Right atrium auricular region (tissue), 2 donors: ENCODE data around the gene CLDN2. TPM values are rescaled to one million over a fixed set of nuclear protein-coding genes. Genes with fewer than 3 reads are reported as not detected.
"Not testable (repeated sequence)": the region's sequence is repeated elsewhere in the genome, so short reads cannot be mapped to it uniquely, and the experiment has no call there.

Experiments
- DNase-seq: peaks from one replicate; pipeline ENCODE4 v3.0.0-alpha.2; 2019; ENCODE audit warnings: low spot score
- H3K27ac ChIP-seq, 2 donors: fragments of 200-600 bp; sonication (generic); 1 replicate in 1 of 2; 2 replicates in 1 of 2; pipeline ENCODE4 v1.5.1; 2016 to 2019
- H3K27me3 ChIP-seq, 2 donors: fragments of 200-600 bp; sonication (generic); one replicate each; pipeline versions ENCODE4 v1.5.1 to v1.6.0; 2017 to 2019
- H3K36me3 ChIP-seq: fragments of 200-600 bp; sonication (generic); one replicate; pipeline ENCODE4 v1.5.1; 2016
- H3K4me1 ChIP-seq, 2 donors: fragments of 200-600 bp; sonication (generic); one replicate each; pipeline versions ENCODE4 v1.5.1 to v1.6.0; 2017 to 2019
- H3K4me3 ChIP-seq, 2 donors: fragments of 200-600 bp; sonication (generic); 1 replicate in 1 of 2; 2 replicates in 1 of 2; pipeline ENCODE4 v1.5.1; 2017 to 2019; ENCODE audit warnings: mild to moderate bottlenecking in 1 of 2, moderate library complexity in 1 of 2
- H3K9me3 ChIP-seq, 2 donors: fragments of 200-600 bp; sonication (generic); one replicate each; pipeline ENCODE4 v1.5.1; 2019
- CTCF ChIP-seq, 2 donors: fragments of 200-600 bp; sonication (generic); IDR thresholded peaks; one replicate each; pipeline ENCODE4 v1.5.1; 2019; ENCODE audit warnings: antibody characterized with exemption in 2 of 2
- total RNA-seq, 2 donors: library from RNA; depleted of rRNA; stranded (reverse); fragments of >200 nt; gene quantifications; one replicate each; pipeline ENCODE4 v1.1.0, GENCODE V29; 2016

CLDN2 gene
- total RNA-seq, 2 donors from 2014 or later: not detected

- DNase-seq: no peak
- Histone ChIP-seq H3K36me3 (peaks cover 11% of the 10 kb centered on the region), H3K4me1 (no peaks in the 10 kb centered on the region), H3K27ac (no peak overlapping the region), H3K27me3 (no peaks in the 10 kb centered on the region), H3K4me3 (no peak overlapping the region), H3K9me3 (no peaks in the 10 kb centered on the region)
- no peak for TF ChIP-seq CTCF (IDR thresholded peaks at IDR 0.05)
Observed at GRCh38 chrX:106963111-106963510, 42.9 kb downstream of the CLDN2 start.

GRCh38 chrX:106964290-106964689, 44.1 kb downstream of the CLDN2 start:
- no peaks in the 10 kb centered on the region for H3K4me1 ChIP-seq
- DNase-seq: no peak
- no peak overlapping the region for H3K27ac ChIP-seq
- H3K9me3 ChIP-seq: no peaks in the 10 kb centered on the region
- no peak for TF ChIP-seq CTCF (IDR thresholded peaks at IDR 0.05)
- H3K36me3 ChIP-seq: peaks cover 11% of the 10 kb centered on the region
- H3K4me3 ChIP-seq: no peak overlapping the region
- no peaks in the 10 kb centered on the region for H3K27me3 ChIP-seq

- H3K36me3 ChIP-seq, H3K27me3 ChIP-seq, H3K4me3 ChIP-seq, H3K9me3 ChIP-seq, H3K4me1 ChIP-seq, DNase-seq, H3K27ac ChIP-seq: not testable (repeated sequence)
Observed at GRCh38 chrX:106966547-106966946, 46.3 kb downstream of the CLDN2 start.

DNA sequence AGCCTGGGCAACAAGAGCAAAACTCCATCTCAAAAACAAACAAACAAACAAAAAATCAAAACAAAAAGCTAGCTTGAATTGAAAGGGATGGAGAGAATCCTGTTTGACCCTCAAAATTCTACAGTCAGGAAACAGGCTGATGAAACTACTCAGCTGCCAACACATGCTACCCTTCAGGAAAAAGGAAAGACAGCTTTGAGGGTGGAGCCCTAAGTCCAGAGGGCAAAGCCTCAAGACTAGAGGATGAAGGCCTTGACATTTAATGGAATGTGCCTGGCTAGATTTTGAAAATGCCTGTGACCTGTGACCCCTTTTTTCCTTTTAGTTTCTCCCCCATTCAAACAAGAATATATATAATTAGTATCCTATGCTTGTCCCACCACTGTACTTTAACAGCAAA, 52.7 kb downstream of the CLDN2 start:
- H3K36me3 ChIP-seq: no peaks in the 10 kb centered on the region
- no peak for DNase-seq
- no peak for TF ChIP-seq CTCF (IDR thresholded peaks at IDR 0.05)
- no peak overlapping the region for H3K27ac ChIP-seq
- no peaks in the 10 kb centered on the region for H3K9me3 ChIP-seq
- no peaks in the 10 kb centered on the region for H3K4me1 ChIP-seq
- no peak overlapping the region for H3K4me3 ChIP-seq
- no peaks in the 10 kb centered on the region for H3K27me3 ChIP-seq

- H3K27me3 ChIP-seq: no peaks in the 10 kb centered on the region
- H3K4me3 ChIP-seq: no peak overlapping the region
- H3K36me3 ChIP-seq: no peaks in the 10 kb centered on the region
- DNase-seq: no peak
- H3K9me3 ChIP-seq: no peaks in the 10 kb centered on the region
- TF ChIP-seq CTCF (IDR thresholded peaks at IDR 0.05): no peak
- H3K27ac ChIP-seq: no peak overlapping the region
- H3K4me1 ChIP-seq: no peaks in the 10 kb centered on the region
Observed at GRCh38 chrX:106973433-106974149, 53.4 kb downstream of the CLDN2 start.

GRCh38 chrX:106976416-106976815, 56.2 kb downstream of the CLDN2 start:
- Histone ChIP-seq H3K4me1 (no peaks in the 10 kb centered on the region), H3K9me3 (no peaks in the 10 kb centered on the region), H3K27ac (no peak overlapping the region), H3K36me3 (no peaks in the 10 kb centered on the region), H3K27me3 (no peaks in the 10 kb centered on the region), H3K4me3 (no peak overlapping the region)
- no peak for DNase-seq
- TF ChIP-seq CTCF (IDR thresholded peaks at IDR 0.05): no peak

Other genes starting within 250 kb of the CLDN2 start
- under 1 TPM; 0.55 to 0.78 TPM for gene RNF128, start 193.7 kb upstream of the CLDN2 start, total RNA-seq
- gene TBC1D8B, start 117.7 kb upstream of the CLDN2 start, total RNA-seq: 1 to 10 TPM; 3.6 to 4.6 TPM
- not detected for gene RIPPLY1, start 17.1 kb upstream of the CLDN2 start, total RNA-seq
- 1 to 10 TPM; 3.6 to 7.4 TPM for gene MORC4, start 79.8 kb downstream of the CLDN2 start, total RNA-seq
- 1 to 10 TPM; 6.7 to 7.3 TPM for gene RBM41, start 198.4 kb downstream of the CLDN2 start, total RNA-seq